ENCODE data around the gene CASP2. TPM values are rescaled to one million over a fixed set of nuclear protein-coding genes. Genes with fewer than 3 reads are reported as not detected.
A peak's percentile ranks its signal among the peaks of the same experiment; 100 is the strongest.

Gene CASP2
- total RNA-seq, 1 experiment from 2014 or later: 64.1 TPM

DNA sequence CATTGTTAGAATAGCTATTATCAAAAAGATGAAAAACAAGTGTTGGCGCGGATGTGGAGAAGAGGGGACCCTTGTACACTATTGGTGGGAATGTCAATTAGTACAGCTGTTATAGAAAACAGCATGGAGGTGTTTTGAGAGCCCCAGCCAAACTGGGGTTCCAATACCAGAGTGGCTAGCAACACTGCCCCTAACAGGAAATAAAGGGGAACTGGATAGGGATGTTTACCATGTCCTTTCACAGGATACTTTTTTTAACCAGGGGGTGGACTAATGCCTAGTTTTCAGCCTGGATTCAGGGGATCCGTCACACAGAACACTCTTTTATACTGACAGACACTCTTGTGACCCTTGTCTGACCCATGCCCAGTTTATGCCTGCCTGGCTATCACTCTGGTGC lies 31.8 kb upstream of the CASP2 start:
- Histone ChIP-seq H2AFZ (ENCODE audit: low read depth, low read length, poor library complexity, severe bottlenecking) (no peak overlapping the region), H3K9ac (ENCODE audit: low read length) (no peak overlapping the region), H3K79me2 (ENCODE audit: insufficient read depth, low read length) (no peaks in the 10 kb centered on the region), H3K4me1 (ENCODE audit: control insufficient read depth in 1 of 2, insufficient read depth in 2 of 2, low read length in 2 of 2) (peaks cover 6 to 16% of the 10 kb centered on the region in 2 experiments; a peak in 3 of 4 replicates), H3K36me3 (ENCODE audit: control insufficient read depth in 1 of 2, insufficient read depth in 2 of 2, low read length in 2 of 2) (no peaks in the 10 kb centered on the region), H3K9me3 (ENCODE audit: control insufficient read depth in 1 of 2, insufficient read depth in 1 of 2, low read depth in 1 of 2, low read length in 2 of 2) (no peaks in the 10 kb centered on the region), H3K27me3 (ENCODE audit: insufficient read depth, low read length) (no peaks in the 10 kb centered on the region), H3K4me2 (ENCODE audit: low read length) (no peak overlapping the region), H4K20me1 (ENCODE audit: insufficient read depth) (no peaks in the 10 kb centered on the region), H3K9me2 (ENCODE audit: insufficient read depth) (no peaks in the 10 kb centered on the region), H3K4me3 (replicated peaks in 1 of 2; ENCODE audit: low read depth in 1 of 2, low read length in 2 of 2) (no peak overlapping the region), H3K27ac (ENCODE audit: low read depth, low read length) (no peak overlapping the region)
- no TSS peak for BruUV-seq (replicated peaks)
- no peak for DNase-seq (ENCODE audit: low read depth, low spot score)
- ChIA-PET RAD21 (ENCODE audit: low non-redundant PET in 1 of 2, low total read pairs in 2 of 2, uncharacterized antibody in 2 of 2, unreplicated experiment in 2 of 2) (no interaction called here), CTCF (no interaction called here), POLR2A (no interaction called here)
- intact Hi-C loops (cut with micrococcal nuclease): loop anchor here (5.0 kb wide), 1 partner anchor 151 kb away; the partner anchor contains the start of gene EPHA1
- ATAC-seq: peak; percentile 54; the same call in 1 of the 2 replicates
- TF ChIP-seq ZNF274 (IDR thresholded peaks at IDR 0.05; ENCODE audit: low read depth, low read length) (no peak), EGR1 (IDR thresholded peaks at IDR 0.05; ENCODE audit: low read depth) (no peak), CEBPB (IDR thresholded peaks at IDR 0.05; ENCODE audit: low read depth) (no peak), POLR2A (IDR thresholded peaks at IDR 0.05; ENCODE audit: borderline replicate concordance, extremely low read depth, insufficient read depth, insufficient read length) (no peak)
- TF ChIP-seq, protein P1, sequence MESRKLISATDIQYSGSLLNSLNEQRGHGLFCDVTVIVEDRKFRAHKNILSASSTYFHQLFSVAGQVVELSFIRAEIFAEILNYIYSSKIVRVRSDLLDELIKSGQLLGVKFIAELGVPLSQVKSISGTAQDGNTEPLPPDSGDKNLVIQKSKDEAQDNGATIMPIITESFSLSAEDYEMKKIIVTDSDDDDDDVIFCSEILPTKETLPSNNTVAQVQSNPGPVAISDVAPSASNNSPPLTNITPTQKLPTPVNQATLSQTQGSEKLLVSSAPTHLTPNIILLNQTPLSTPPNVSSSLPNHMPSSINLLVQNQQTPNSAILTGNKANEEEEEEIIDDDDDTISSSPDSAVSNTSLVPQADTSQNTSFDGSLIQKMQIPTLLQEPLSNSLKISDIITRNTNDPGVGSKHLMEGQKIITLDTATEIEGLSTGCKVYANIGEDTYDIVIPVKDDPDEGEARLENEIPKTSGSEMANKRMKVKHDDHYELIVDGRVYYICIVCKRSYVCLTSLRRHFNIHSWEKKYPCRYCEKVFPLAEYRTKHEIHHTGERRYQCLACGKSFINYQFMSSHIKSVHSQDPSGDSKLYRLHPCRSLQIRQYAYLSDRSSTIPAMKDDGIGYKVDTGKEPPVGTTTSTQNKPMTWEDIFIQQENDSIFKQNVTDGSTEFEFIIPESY (IDR thresholded peaks at IDR 0.05; ENCODE audit: extremely low read depth, insufficient replicate concordance, low read length): no peak
- TF ChIP-seq, protein P2, sequence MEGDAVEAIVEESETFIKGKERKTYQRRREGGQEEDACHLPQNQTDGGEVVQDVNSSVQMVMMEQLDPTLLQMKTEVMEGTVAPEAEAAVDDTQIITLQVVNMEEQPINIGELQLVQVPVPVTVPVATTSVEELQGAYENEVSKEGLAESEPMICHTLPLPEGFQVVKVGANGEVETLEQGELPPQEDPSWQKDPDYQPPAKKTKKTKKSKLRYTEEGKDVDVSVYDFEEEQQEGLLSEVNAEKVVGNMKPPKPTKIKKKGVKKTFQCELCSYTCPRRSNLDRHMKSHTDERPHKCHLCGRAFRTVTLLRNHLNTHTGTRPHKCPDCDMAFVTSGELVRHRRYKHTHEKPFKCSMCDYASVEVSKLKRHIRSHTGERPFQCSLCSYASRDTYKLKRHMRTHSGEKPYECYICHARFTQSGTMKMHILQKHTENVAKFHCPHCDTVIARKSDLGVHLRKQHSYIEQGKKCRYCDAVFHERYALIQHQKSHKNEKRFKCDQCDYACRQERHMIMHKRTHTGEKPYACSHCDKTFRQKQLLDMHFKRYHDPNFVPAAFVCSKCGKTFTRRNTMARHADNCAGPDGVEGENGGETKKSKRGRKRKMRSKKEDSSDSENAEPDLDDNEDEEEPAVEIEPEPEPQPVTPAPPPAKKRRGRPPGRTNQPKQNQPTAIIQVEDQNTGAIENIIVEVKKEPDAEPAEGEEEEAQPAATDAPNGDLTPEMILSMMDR (IDR thresholded peaks at IDR 0.05 in 2 of 3, conservative IDR thresholded peaks at IDR 0.05 in 1 of 3; ENCODE audit: borderline replicate concordance in 1 of 3, insufficient read depth in 1 of 3, low read depth in 2 of 3, low read length in 2 of 3): peak in 2 of 3 experiments; percentile 1 to 24; a peak in 1 of 6 replicates
- TF ChIP-seq, protein P3, sequence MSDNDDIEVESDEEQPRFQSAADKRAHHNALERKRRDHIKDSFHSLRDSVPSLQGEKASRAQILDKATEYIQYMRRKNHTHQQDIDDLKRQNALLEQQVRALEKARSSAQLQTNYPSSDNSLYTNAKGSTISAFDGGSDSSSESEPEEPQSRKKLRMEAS (IDR thresholded peaks at IDR 0.05): no peak

Data from HCT116 (cell line).